BJ (cell line): Measurements from ENCODE around the gene MDH1. TPM values are rescaled to one million over a fixed set of nuclear protein-coding genes. Genes with fewer than 3 reads are reported as not detected.
"Not testable (repeated sequence)": the region's sequence is repeated elsewhere in the genome, so short reads cannot be mapped to it uniquely, and the experiment has no call there.

Source experiments
- CTCF ChIA-PET: fragments of 350-600 bp; formaldehyde crosslinking; extraction: SDS; loops from one replicate; lab custom pipeline; 2021; ENCODE audit warnings: antibody characterized with exemption, inconsistent platforms; lab: Yijun Ruan, JAX
- POLR2A ChIA-PET: fragments of 300-600 bp; sonication (Branson Sonifier 250); formaldehyde crosslinking; extraction: SDS; loops from one replicate; lab custom pipeline; 2021; ENCODE audit warnings: antibody characterized with exemption; lab: Charles Lee
- DNase-seq: peaks from one replicate; pipeline ENCODE4 v3.0.0-alpha.2; 2011; ENCODE audit warnings: low read depth
- H3K27me3 ChIP-seq: 2 replicates; pipeline ENCODE4 v1.6.0; 2011; ENCODE audit warnings: low read length; ENCODE audit not compliant: control insufficient read depth, insufficient read depth
- H3K36me3 ChIP-seq: 2 replicates; pipeline ENCODE4 v1.5.1; 2011; ENCODE audit warnings: low read length; ENCODE audit not compliant: control insufficient read depth, insufficient read depth
- H3K4me3 ChIP-seq: 2 replicates; pipeline ENCODE4 v1.5.1; 2011; ENCODE audit warnings: low read depth, mild to moderate bottlenecking, control low read depth, low read length
- CTCF ChIP-seq: IDR thresholded peaks from 2 replicates; pipeline ENCODE4 v1.5.1; 2011; ENCODE audit warnings: low read depth, mild to moderate bottlenecking, control low read depth, inconsistent platforms, low read length, moderate library complexity; ENCODE audit not compliant: insufficient read depth
- polyA plus RNA-seq: library from polyadenylated mRNA; depleted of rRNA; stranded (reverse); fragments of >200 nt; gene quantifications from 2 replicates; pipeline ENCODE4 v1.2.3, GENCODE V29; 2011

Gene MDH1
- polyA plus RNA-seq, 1 experiment = 166 TPM

GRCh38 chr2:63569740-63570139, 19.0 kb upstream of the MDH1 start:
- Histone ChIP-seq H3K36me3 (no peaks in the 10 kb centered on the region), H3K4me3 (no peak overlapping the region), H3K27me3 (no peaks in the 10 kb centered on the region)
- no peak for TF ChIP-seq CTCF
- ChIA-PET POLR2A (no interaction called here), CTCF (no interaction called here)
- no peak for DNase-seq

- H3K36me3 ChIP-seq = no peaks in the 10 kb centered on the region
- ChIA-PET POLR2A (no interaction called here), CTCF (no interaction called here)
- no peak overlapping the region for H3K4me3 ChIP-seq
- no peaks in the 10 kb centered on the region for H3K27me3 ChIP-seq
- no peak for TF ChIP-seq CTCF
- no peak for DNase-seq
Observed at GRCh38 chr2:63571291-63571690, 17.5 kb upstream of the MDH1 start.

- H3K36me3 ChIP-seq = no peaks in the 10 kb centered on the region
- no peak overlapping the region for H3K4me3 ChIP-seq
- H3K27me3 ChIP-seq = no peaks in the 10 kb centered on the region
- CTCF ChIA-PET = no interaction called here
- no peak for TF ChIP-seq CTCF
- POLR2A ChIA-PET = no interaction called here
- no peak for DNase-seq
Observed at GRCh38 chr2:63572001-63572400, 16.8 kb upstream of the MDH1 start.

- H3K27me3 ChIP-seq, DNase-seq, POLR2A ChIA-PET, H3K36me3 ChIP-seq, CTCF ChIA-PET, H3K4me3 ChIP-seq: not testable (repeated sequence)
Observed at GRCh38 chr2:63573026-63573425, 15.7 kb upstream of the MDH1 start.

- DNase-seq, CTCF ChIA-PET, H3K4me3 ChIP-seq, H3K36me3 ChIP-seq, H3K27me3 ChIP-seq, POLR2A ChIA-PET: not testable (repeated sequence)
Observed at GRCh38 chr2:63573726-63574345, 14.9 kb upstream of the MDH1 start.

GRCh38 chr2:63576546-63576945, 12.2 kb upstream of the MDH1 start:
- ChIA-PET POLR2A (no interaction called here), CTCF (interaction anchor here (0.6 kb wide), 1 partner anchor 339 kb away, joined by 3 read pairs; no protein-coding TSS in a partner anchor)
- no peak for TF ChIP-seq CTCF

More at GRCh38 chr2:63576546-63576945, 12.2 kb upstream of the MDH1 start:
- Histone ChIP-seq H3K36me3 (no peaks in the 10 kb centered on the region), H3K4me3 (no peak overlapping the region), H3K27me3 (no peaks in the 10 kb centered on the region)
- no peak for DNase-seq
